HG03460 (cell line): ENCODE results near the gene MAFB.

Source experiments
- ATAC-seq: cut with Tn5 transposase; IDR thresholded peaks from one replicate; pipeline ENCODE4 v1.9.1; 2021; ENCODE audit not compliant: unreplicated experiment

The MAFB gene

DNA sequence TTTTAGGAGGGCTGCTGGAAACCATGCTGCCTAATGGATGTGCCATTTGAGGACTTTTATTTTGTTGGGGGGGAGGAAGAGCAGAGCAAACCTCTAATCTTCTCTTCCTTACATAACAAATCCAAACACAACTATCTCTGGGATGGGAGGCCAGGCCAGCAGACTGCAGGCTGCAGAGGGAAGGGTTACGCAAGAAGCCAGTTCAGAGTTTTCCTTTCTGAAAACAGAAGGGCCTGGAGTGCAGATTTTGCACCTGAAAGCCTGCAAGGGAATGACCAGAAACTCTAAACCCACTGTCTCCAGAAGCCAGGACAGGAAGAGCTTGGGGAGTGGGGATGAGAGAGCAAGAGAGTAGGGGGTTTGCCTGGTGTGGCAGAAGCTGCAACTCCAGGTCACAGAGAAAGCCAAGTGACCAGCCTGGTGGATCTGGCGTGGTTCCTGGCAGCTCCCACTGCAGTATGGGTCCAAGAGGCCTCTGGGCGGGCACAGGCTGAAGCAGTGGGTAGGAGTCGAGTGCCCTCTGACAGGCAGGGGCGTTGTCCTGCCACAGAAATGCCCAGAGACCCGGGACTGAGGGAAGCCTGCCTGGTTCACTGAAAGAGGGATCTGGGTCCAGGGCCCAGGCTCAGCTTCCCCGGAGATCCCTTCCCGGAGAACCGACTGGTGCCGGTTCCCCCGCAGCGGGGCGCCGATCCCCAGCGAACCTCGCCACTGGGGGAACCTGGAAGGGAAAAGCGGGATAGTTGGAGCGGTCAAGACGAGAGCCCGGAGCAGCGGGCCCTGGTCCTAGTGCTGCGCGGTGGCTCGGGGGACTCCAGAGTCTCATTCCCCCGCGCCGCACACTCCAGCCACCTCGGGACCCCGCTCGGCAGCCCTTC is 6.7 kb downstream of the MAFB start:
- no peak for ATAC-seq

GRCh38 chr20:40681684-40682083 is 7.4 kb downstream of the MAFB start:
- ATAC-seq = no peak

DNA sequence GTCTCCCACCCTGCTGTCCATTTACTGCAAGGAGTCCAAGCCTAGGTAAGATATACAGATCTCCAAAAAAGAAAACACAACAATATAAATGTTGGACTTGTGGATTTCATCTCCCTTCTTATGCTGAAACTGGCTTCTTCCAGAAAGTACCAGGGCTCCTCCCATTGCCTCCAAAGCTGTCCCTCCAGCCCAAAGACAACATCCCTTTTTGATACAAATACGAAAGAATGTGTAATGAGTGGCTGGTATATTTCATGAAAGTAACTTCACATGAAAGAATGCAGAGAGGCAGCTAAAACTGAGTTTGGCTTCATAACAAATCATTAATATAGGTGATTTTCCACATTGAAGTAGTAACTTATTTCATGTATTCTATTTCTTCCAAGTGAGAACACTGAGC is 7.9 kb downstream of the MAFB start:
- no peak for ATAC-seq

DNA sequence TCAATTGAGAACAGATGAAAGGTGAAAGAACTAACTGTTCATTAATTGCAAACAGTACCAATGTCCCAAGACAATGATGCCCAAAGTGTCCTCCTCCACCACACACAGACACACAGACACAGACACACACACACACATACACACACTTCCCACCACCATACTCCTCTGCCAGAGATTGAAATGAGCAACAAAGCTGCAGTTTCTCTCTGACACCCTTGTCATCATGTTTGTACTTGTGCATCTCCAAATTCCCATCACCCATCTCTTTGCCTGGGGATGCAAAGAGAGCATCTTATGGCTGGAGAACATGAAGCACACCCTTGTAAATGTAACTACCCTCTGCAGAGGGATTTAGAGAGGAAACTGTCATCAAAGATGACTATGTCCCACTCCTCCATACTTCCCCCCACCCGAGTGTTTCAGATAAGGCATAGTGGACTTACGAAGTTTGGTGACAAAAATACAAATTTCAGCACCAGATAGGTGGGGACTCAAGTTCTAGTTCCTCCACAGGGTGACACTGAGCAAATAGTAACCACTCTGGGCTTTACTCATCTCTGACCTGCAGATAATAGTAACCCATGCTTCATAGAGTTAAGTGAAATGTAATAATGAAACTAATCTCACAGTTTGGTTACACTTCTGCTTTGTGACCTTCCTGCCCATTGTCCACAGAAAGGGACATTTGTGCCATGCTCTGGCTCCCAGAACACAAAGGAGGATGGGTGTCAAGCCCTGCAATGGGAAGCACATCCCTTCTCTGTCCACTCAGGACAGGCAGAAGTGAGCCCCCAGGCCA is 8.7 kb downstream of the MAFB start:
- peak; percentile 66 for ATAC-seq

DNA sequence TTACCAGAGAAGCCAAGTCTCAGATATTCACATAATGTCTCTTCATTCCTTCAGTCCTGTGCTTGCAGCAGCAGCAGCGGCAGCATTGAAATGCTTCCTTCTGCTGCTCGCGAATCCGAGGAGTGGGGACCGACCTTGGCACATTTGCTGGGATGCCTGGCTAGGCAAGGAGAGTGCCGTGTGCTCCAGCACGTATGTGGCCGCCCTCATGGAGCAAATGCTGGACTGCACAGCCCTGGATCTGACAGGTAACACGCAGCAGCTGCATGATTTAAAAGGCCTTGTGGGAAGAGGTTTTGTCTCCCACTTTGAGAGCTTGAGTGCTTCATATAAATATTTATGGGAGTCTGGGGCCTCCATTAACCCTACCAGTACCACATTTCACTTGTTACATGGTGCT is 9.9 kb downstream of the MAFB start:
- no peak for ATAC-seq

GRCh38 chr20:40678286-40678875 is 10.7 kb downstream of the MAFB start:
- no peak for ATAC-seq

DNA sequence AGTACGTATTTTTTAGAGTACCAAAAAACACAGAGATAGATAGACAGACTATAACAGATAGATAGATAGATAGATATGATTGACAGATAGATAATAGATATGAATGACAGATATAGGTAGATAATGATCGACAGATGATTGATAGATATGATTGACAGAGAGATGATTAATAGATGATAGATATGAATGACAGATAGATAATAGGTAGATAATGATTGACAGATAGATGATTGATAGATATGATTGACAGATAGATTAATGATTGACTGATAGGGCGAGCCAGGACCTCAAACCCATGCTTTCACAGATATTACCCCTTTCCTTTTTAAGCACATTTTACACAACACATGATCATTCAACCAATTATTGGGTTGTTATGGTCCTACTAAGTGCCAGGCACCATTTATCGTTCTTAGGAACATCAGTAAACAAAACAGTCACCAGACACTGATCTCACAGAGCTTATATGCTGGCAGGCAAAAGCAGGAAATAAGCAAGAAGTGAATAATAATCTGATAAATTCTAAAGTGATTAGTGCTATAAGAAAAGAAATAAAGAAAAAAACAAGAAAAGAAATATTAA is 11.6 kb downstream of the MAFB start:
- ATAC-seq = no peak

GRCh38 chr20:40676491-40677269 is 12.4 kb downstream of the MAFB start:
- ATAC-seq = no peak

GRCh38 chr20:40675599-40676221 is 13.3 kb downstream of the MAFB start:
- no peak for ATAC-seq

DNA sequence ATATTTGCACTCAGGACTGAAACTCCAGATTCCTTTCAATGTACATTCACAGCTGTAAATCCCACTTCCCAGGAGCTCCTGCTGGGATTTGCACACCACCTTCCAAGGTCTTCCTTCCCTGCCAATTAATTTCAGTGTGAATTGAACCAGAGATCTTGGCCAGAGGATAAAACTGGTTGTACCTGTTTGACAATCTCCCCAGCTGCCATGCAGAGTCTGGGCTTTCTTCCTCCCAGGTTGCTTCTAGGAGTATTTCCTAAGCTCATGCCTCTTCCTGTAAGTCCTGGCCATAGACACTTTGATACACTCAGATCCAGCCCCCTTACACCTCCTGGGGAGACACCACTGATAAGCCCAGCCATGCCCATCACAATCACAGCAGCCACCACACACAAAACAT is 15.6 kb downstream of the MAFB start:
- no peak for ATAC-seq

DNA sequence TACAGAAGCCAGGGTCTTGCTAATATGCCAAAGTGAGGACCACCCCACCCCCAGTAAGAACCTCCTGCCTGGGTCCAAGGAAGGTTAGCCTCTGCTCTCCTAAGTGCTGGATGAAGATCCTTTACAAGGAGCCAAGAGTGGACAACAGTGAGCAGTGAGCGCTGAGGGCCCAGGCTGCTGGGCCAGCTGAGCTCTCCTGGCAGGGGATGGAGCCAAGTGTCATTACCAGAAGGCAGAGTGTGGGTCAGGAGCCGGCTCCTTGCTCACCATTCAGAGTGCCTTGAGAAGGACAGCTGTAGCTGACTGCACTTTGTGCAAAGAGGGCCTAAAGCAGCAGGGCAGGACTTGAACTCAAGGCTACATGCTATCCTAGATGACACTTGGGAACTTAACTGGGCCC is 16.9 kb downstream of the MAFB start:
- no peak for ATAC-seq

DNA sequence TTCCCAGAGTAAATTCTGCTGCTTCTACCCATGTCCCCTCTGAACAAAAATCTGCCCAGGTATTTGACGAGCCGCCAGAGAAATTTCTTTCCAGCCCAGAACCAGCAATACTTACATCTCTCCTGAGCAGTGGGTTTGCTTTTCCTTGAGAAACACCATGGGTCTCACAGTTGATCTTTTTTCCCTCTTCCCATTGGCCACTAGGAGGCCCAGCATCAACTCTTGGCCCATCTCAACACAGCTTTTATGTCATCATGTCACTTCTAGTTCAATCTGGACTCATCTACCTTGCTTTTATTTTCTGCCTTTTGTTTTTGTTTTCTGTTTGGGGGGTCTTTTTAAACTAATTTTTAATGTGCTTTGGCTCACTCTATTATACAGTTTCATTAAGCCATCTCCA is 18.8 kb downstream of the MAFB start:
- ATAC-seq = no peak

- no peak for ATAC-seq
Observed at GRCh38 chr20:40669692-40670091, 19.3 kb downstream of the MAFB start.

DNA sequence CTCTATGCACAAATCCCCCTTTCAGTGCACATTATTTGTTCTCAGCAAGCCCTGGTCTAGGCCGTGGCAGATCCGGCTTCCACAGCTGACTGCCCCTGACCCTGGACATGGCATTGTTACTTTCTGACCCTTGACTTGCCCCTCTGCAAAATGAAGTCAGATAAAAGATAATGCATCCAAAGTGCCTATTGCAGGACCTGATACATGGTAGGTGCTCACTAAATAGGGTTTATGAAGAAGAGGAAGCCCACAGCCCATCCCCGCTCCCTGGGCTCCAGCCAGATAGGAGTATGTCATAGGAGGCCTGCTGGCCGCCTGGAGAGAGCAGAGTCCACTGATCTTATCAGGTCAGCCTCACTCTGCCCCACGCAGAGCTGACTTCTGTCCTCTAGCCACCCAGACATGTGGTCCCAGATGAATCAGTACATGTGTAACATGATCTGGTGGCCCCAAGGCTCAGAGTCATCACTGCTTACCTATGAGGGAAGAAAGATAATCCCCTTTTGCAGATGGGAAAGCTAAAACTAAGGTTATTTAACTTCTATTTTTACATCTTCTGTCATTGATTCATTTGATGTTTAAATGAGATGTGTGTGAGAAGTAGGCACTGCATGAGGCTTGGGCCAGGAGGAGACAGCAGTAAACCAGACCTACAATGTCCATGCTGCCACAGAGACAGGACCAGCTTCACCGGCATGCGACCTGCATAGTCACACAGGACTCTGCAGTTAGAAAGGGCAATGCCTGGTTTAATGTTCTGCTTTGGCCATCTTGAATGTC is 20.4 kb downstream of the MAFB start:
- no peak for ATAC-seq

DNA sequence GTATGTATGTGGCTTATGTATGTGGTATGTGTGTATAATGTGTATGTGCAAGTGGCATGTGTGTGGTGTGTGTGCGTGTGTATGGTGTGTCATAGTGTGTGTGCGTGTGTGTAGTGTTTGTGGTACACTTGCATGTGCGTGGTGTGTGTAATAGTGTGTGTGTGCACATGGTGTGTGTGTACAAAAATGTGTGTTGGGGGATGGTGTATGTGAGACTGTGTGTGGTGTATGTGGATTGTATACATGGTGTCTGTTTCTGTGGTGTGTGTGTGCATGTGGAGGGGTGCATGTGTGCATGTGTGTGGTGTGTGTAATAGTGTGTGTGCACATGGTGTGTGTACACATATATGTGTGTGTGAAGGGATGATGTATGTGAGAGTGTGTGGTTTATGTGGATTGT is 21.5 kb downstream of the MAFB start:
- ATAC-seq = no peak

- ATAC-seq = no peak
Observed at GRCh38 chr20:40666336-40666735, 22.7 kb downstream of the MAFB start.

DNA sequence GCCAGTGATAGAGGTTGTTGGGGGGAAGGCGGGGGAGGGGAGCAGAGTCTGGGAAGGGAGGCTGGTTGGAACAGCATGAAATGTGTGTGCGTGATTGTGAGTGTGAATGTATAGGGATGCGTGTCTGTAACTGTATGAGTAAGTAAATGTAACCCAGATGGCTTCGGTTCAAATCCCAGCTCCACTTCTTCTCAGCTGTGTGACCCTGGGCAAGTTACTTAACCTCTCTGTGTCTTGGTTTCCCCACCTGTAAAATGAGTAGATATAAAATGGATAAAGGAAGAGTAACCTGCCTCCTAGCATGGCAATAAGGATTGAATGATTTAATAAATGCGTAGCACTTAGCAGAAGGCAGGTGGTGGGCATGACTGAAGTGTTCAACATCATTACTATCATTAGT is 24.1 kb downstream of the MAFB start:
- no peak for ATAC-seq

DNA sequence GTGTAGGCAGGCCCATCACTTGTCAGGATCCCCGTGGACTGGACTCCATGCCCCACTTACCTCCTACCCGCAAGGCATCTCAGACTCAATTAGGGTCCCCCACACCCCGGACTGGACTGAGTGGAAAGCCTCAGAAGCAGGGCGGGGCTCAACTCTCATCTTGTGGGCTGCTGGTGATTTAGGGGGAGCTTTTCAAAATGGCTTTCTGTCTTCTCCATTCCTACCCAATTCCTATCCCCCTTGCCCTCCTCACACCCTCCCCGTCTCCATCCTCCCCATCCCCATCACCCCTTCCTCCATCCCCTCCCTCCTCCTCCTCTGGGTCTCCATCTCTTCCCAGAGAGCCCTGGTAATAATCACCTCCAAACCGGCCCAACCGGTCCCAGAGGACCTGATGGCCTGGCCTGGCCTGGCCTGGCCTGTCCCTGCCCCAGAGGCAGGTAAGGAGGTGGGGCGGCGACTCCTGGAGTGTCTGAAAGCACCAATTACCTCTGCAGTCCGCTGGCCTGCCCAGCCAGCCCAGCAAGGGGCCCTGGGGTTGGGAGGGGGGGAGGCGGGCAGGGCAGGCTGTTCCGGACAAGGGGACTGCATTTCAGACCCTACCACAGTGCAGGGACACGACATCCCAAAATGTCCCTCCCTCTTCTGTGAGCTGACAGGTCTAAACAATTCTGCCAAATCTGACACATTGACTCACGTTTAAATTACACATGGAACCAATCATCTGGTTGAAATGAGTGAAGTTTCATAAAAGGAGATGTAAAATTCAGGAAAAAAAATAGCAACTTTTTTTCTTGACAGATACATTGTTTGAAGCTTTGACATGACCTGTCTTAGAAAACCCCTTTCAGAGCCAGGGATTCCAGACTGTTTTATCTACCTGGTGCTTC is 24.8 kb downstream of the MAFB start:
- ATAC-seq = no peak
